Stimulated activated CD8-positive, alpha-beta memory T cell treated with anti-CD3 and anti-CD28 coated beads, Interleukin-7, amount 100 ng/mL, for 1 hour (primary cell): ENCODE data around the gene KRT78.
A peak's percentile ranks its signal among the peaks of the same experiment; 100 is the strongest.
"Not testable (repeated sequence)": the region's sequence is repeated elsewhere in the genome, so short reads cannot be mapped to it uniquely, and the experiment has no call there.

Source experiments
- DNase-seq, 2 donors: peaks; one replicate each; pipeline ENCODE4 v3.0.0-alpha.2; 2020; ENCODE audit warnings: low read depth in 2 of 2

KRT78 gene

GRCh38 chr12:52871291-52872039 is 22.7 kb upstream of the KRT78 start:
- DNase-seq: no peak

GRCh38 chr12:52870361-52871290 is 21.8 kb upstream of the KRT78 start:
- peak; percentile 59 to 77 for DNase-seq

- no peak for DNase-seq
These were observed 18.8 kb upstream of the KRT78 start for GRCh38 chr12:52867642-52868041.

- DNase-seq: no peak
These were observed 18.4 kb upstream of the KRT78 start for GRCh38 chr12:52867152-52867551.

- no peak for DNase-seq
These were observed 16.5 kb upstream of the KRT78 start for GRCh38 chr12:52865090-52865944.

- DNase-seq: no peak
These were observed 13.2 kb upstream of the KRT78 start for GRCh38 chr12:52862023-52862422.

GRCh38 chr12:52861511-52861910 is 12.7 kb upstream of the KRT78 start:
- DNase-seq: no peak

GRCh38 chr12:52860102-52860823 is 11.5 kb upstream of the KRT78 start:
- DNase-seq: no peak

- DNase-seq: no peak
These were observed 8.7 kb upstream of the KRT78 start for GRCh38 chr12:52857500-52857899.

GRCh38 chr12:52856787-52857186 is 8.0 kb upstream of the KRT78 start:
- no peak for DNase-seq

GRCh38 chr12:52856077-52856476 is 7.3 kb upstream of the KRT78 start:
- DNase-seq: not testable (repeated sequence)

GRCh38 chr12:52851787-52852186 is 3.0 kb upstream of the KRT78 start:
- DNase-seq: no peak

GRCh38 chr12:52850681-52851080 is 1.9 kb upstream of the KRT78 start:
- no peak for DNase-seq

- DNase-seq: no peak
These were observed 717 bp upstream of the KRT78 start for GRCh38 chr12:52849511-52849910.

GRCh38 chr12:52847335-52848102 is 1.3 kb downstream of the KRT78 start:
- no peak for DNase-seq

GRCh38 chr12:52846356-52846970 is 2.3 kb downstream of the KRT78 start:
- DNase-seq: no peak

- DNase-seq: no peak
These were observed 2.8 kb downstream of the KRT78 start for GRCh38 chr12:52845946-52846345.

GRCh38 chr12:52844386-52844785 is 4.4 kb downstream of the KRT78 start:
- no peak for DNase-seq

GRCh38 chr12:52839436-52840105 is 9.2 kb downstream of the KRT78 start:
- no peak for DNase-seq
